Caco-2 (cell line): Measurements from ENCODE around the gene MYBPC3. TPM values are rescaled to one million over a fixed set of nuclear protein-coding genes. Genes with fewer than 3 reads are reported as not detected.

ENCODE experiments used
- BruUV-seq: library from RNA; stranded (reverse); fragments of 400-500 nt; replicated peaks from 2 replicates; lab custom pipeline; 2021; lab: Mats Ljungman, UMichigan
- CTCF ChIA-PET: fragments of 300-600 bp; sonication (Branson Sonifier 250); formaldehyde crosslinking; loops from one replicate; lab custom pipeline; 2022; ENCODE audit warnings: antibody characterized with exemption; lab: Charles Lee
- POLR2A ChIA-PET: fragments of 300-600 bp; sonication (Branson Sonifier 250); formaldehyde crosslinking; loops from one replicate; lab custom pipeline; 2022; ENCODE audit warnings: antibody characterized with exemption; lab: Charles Lee
- DNase-seq, 2 experiments: peaks; one replicate each; pipeline versions ENCODE4 v3.0.0 to v3.0.0-alpha.2; 2020 to 2022
- H3K27me3 ChIP-seq: replicated peaks from 2 replicates; pipeline ENCODE4 v1.6.0; 2011; ENCODE audit warnings: low read length; ENCODE audit not compliant: control insufficient read depth, insufficient read depth
- H3K36me3 ChIP-seq: 2 replicates; pipeline ENCODE4 v1.5.1; 2011; ENCODE audit warnings: low read length; ENCODE audit not compliant: control insufficient read depth, insufficient read depth
- H3K4me1 ChIP-seq: fragments of 250-450 bp; sonication (Bioruptor Pico); 2 replicates; pipeline ENCODE4 v1.5.1; 2020; ENCODE audit warnings: mild to moderate bottlenecking
- H3K4me3 ChIP-seq: 2 replicates; pipeline ENCODE4 v1.5.1; 2011; ENCODE audit warnings: low read depth, mild to moderate bottlenecking, control low read depth, low read length
- H3K9me3 ChIP-seq: fragments of 250-450 bp; sonication (Bioruptor Pico); 2 replicates; pipeline ENCODE4 v1.5.1; 2020; ENCODE audit warnings: mild to moderate bottlenecking, moderate library complexity
- H3K27ac Mint-ChIP-seq: one replicate; pipeline ENCODE4 v1.8.0; 2022; ENCODE audit warnings: mixed read lengths; ENCODE audit not compliant: unreplicated experiment
- H3K27me3 Mint-ChIP-seq: one replicate; pipeline ENCODE4 v1.8.0; 2022; ENCODE audit warnings: mixed read lengths; ENCODE audit not compliant: insufficient read depth, unreplicated experiment
- H3K36me3 Mint-ChIP-seq: one replicate; pipeline ENCODE4 v1.8.0; 2022; ENCODE audit warnings: mild to moderate bottlenecking, mixed read lengths; ENCODE audit not compliant: insufficient read depth, unreplicated experiment
- H3K4me1 Mint-ChIP-seq: one replicate; pipeline ENCODE4 v1.8.0; 2022; ENCODE audit warnings: low read depth, mixed read lengths; ENCODE audit not compliant: unreplicated experiment
- H3K4me3 Mint-ChIP-seq: one replicate; pipeline ENCODE4 v1.8.0; 2022; ENCODE audit warnings: mild to moderate bottlenecking, moderate library complexity, mixed read lengths; ENCODE audit not compliant: unreplicated experiment
- H3K9me3 Mint-ChIP-seq: one replicate; pipeline ENCODE4 v1.8.0; 2022; ENCODE audit warnings: mixed read lengths; ENCODE audit not compliant: unreplicated experiment
- CTCF ChIP-seq, 2 experiments: fragments of 200-600 bp in 1 of 2; IDR thresholded peaks; 1 replicate in 1 of 2; 2 replicates in 1 of 2; pipeline versions ENCODE4 v1.5.1 to v1.8.0; 2011 to 2022; ENCODE audit warnings: antibody characterized with exemption in 1 of 2, control low read depth in 1 of 2, inconsistent platforms in 1 of 2, low read depth in 1 of 2, low read length in 1 of 2, mild to moderate bottlenecking in 1 of 2, moderate library complexity in 1 of 2; ENCODE audit not compliant: insufficient read depth in 1 of 2, severe bottlenecking in 1 of 2, unreplicated experiment in 1 of 2
- intact Hi-C: fragments of 100-400 bp; cut with micrococcal nuclease; formaldehyde crosslinking; loops from one replicate; pipeline ENCODE4 v1.10.0; 2022; ENCODE audit not compliant: unreplicated experiment
- total RNA-seq: library from RNA; stranded (reverse); gene quantifications from 2 replicates; pipeline ENCODE4 v1.2.3, GENCODE V29; 2022

Gene MYBPC3
- total RNA-seq, 1 experiment from 2014 or later, result not detected

DNA sequence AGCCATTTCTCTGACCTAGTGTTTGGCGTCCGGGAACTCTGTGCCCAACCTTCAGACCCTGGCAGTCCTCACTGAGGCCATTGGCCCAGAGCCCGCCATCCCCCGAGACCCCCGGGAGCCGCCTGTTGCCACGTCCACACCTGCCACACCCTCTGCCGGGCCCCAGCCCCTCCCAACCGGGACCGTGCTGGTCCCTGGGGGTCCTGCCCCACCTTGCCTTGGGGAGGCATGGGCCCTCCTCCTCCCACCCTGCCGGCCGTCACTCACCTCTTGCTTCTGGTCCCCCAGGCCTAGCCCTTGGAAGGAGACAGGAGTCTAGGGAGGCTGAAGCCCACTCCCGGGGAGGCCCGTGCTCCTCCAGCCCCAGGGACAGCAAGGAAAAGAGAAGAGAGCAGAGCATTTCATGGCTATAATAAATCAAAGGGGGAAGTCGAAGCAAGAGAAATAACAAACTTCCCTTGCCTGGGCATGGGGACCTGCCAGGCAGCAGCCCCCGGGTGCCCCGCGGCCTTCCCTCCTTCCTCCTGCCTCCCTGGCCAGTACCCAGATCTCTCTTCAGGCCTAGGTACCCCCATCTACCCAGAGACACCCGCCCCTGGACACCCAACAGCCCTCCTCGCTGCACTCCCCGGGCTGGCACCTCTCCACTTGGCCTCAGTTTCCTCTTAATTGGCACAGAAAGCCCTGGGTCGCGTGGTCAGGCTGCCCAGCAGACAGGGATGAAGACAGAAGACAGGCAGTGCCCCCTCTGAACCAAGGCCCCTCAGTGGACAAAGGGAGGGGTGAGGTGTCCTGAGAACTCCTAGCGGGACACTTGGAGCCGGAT, 42.9 kb upstream of the MYBPC3 start:
- POLR2A ChIA-PET, result no interaction called here
- Histone ChIP-seq H3K9me3 (no peaks in the 10 kb centered on the region), H3K27me3 (no peaks in the 10 kb centered on the region), H3K4me1 (0 out of 2 replicates have a peak, but pooled peaks cover 2% of the 10 kb centered on the region), H3K36me3 (no peaks in the 10 kb centered on the region), H3K4me3 (no peak overlapping the region)
- Mint-ChIP-seq H3K27ac (no peak overlapping the region), H3K36me3 (no peaks in the 10 kb centered on the region), H3K9me3 (no peaks in the 10 kb centered on the region), H3K4me3 (no peak overlapping the region), H3K4me1 (no peaks in the 10 kb centered on the region), H3K27me3 (no peaks in the 10 kb centered on the region)
- CTCF ChIA-PET, result no interaction called here
- intact Hi-C loops, result no loop called here
- no peak for DNase-seq
- no TSS peak for BruUV-seq
- TF ChIP-seq CTCF (IDR thresholded peaks at IDR 0.05; ENCODE audit: insufficient read depth in 1 of 2, low read depth in 1 of 2, low read length in 1 of 2, severe bottlenecking in 1 of 2, unreplicated experiment in 1 of 2), result no peak

- no peaks in the 10 kb centered on the region for H3K36me3 ChIP-seq
- intact Hi-C loops, result no loop called here
- no peaks in the 10 kb centered on the region for H3K9me3 ChIP-seq
- H3K4me1 Mint-ChIP-seq, result no peaks in the 10 kb centered on the region
- H3K27me3 ChIP-seq, result no peaks in the 10 kb centered on the region
- no peaks in the 10 kb centered on the region for H3K27me3 Mint-ChIP-seq
- no peak overlapping the region for H3K4me3 Mint-ChIP-seq
- no peaks in the 10 kb centered on the region for H3K4me1 ChIP-seq
- BruUV-seq, result no TSS peak
- DNase-seq, result no peak
- ChIA-PET POLR2A (no interaction called here), CTCF (no interaction called here)
- H3K9me3 Mint-ChIP-seq, result no peaks in the 10 kb centered on the region
- TF ChIP-seq CTCF (IDR thresholded peaks at IDR 0.05; ENCODE audit: insufficient read depth in 1 of 2, low read depth in 1 of 2, low read length in 1 of 2, severe bottlenecking in 1 of 2, unreplicated experiment in 1 of 2), result no peak
- no peak overlapping the region for H3K4me3 ChIP-seq
- H3K27ac Mint-ChIP-seq, result no peak overlapping the region
- no peaks in the 10 kb centered on the region for H3K36me3 Mint-ChIP-seq
These were observed 42.1 kb upstream of the MYBPC3 start for GRCh38 chr11:47394322-47395222.

GRCh38 chr11:47394050-47394321, 41.5 kb upstream of the MYBPC3 start:
- ChIA-PET POLR2A (no interaction called here), CTCF (no interaction called here)
- H3K27ac Mint-ChIP-seq, result no peak overlapping the region
- intact Hi-C loops, result no loop called here
- H3K4me1 Mint-ChIP-seq, result no peaks in the 10 kb centered on the region
- H3K4me1 ChIP-seq, result no peaks in the 10 kb centered on the region
- BruUV-seq, result no TSS peak
- no peaks in the 10 kb centered on the region for H3K27me3 Mint-ChIP-seq
- no peak overlapping the region for H3K4me3 Mint-ChIP-seq
- no peaks in the 10 kb centered on the region for H3K27me3 ChIP-seq
- DNase-seq, result no peak
- no peak for TF ChIP-seq CTCF (IDR thresholded peaks at IDR 0.05; ENCODE audit: insufficient read depth in 1 of 2, low read depth in 1 of 2, low read length in 1 of 2, severe bottlenecking in 1 of 2, unreplicated experiment in 1 of 2)
- H3K36me3 Mint-ChIP-seq, result no peaks in the 10 kb centered on the region
- no peaks in the 10 kb centered on the region for H3K9me3 Mint-ChIP-seq
- H3K4me3 ChIP-seq, result no peak overlapping the region
- H3K36me3 ChIP-seq, result no peaks in the 10 kb centered on the region
- H3K9me3 ChIP-seq, result no peaks in the 10 kb centered on the region
